ENCODE measurements around the gene PCNX1. TPM values are rescaled to one million over a fixed set of nuclear protein-coding genes. Genes with fewer than 3 reads are reported as not detected.
"Not testable (repeated sequence)": the region's sequence is repeated elsewhere in the genome, so short reads cannot be mapped to it uniquely, and the experiment has no call there.

PCNX1 gene
- total RNA-seq, 1 donor from 2014 or later: 30.5 TPM

DNA sequence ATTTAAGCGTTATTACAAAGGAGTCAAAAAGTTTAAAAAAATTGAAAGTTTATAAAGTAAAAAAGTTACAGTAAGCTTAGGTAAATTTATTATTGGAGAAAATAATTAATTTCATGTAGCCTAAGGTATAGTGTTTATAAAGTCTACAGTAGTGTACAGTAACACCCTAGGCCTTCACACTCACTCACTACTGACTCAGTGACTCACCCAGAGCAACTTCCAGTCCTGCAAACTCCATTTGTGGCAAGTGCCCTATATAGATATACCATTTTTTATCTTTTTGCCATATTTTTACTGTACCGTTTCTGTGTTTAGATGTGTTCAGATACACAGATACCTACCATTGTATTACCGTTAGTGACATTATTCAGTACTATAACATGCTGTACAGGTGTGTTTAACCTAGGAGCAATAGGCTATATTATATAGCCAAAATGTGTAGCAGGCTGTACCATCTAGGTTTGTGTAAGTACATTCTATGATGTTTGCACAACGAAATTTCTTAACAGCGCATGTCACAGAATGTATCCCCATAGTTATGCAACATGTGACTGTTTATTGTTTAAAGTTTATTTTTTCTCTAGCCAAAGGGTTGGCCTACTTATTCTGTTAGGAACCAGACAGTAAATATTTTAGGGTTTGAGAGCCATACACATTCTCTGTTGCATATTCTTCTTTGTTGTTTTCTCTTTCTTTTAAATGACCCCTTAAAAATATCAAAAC is 155.5 kb downstream of the PCNX1 start:
- peak; percentile 69 for ATAC-seq

DNA sequence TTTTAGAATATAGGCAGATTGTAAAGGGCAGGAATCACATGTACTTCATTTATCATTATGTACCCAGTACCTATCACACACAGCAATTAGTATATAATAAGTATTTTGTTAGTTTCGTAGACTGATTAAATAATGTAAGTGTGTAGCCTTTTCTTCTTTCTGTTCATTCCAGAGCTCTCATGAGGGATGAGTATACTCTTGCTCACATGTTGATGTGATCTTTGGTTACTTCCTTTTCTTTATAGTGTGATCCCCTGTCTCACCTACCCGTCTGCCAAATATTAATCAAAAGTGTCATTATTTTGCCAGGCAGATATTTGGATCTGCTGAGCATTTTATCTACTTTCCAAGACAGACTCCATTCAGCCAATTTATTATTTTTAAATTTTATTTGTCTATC is 156.1 kb downstream of the PCNX1 start:
- no peak for ATAC-seq
- no peak for DNase-seq (ENCODE audit: low spot score)

More for the DNA sequence above, 155.5 kb downstream of the PCNX1 start:
- DNase-seq (ENCODE audit: low spot score): no peak

DNA sequence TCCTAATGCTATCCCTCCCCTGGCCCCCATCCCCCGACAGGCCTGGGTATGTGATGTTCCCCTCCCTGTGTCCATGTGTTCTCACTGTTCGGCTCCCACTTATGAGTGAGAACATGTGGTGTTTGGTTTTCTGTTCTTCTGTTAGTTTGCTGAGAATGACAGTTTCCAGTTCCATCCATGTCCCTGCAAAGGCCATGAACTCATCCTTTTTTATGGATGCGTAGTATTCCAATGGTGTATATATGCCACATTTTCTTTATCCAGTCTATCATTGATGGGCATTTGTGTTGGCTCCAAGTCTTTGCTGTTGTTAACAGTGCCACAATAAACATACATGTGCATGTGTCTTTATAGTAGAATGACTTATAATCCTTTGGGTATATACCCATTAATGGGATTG is 157.5 kb downstream of the PCNX1 start:
- not testable (repeated sequence) for DNase-seq (ENCODE audit: low spot score); ATAC-seq

DNA sequence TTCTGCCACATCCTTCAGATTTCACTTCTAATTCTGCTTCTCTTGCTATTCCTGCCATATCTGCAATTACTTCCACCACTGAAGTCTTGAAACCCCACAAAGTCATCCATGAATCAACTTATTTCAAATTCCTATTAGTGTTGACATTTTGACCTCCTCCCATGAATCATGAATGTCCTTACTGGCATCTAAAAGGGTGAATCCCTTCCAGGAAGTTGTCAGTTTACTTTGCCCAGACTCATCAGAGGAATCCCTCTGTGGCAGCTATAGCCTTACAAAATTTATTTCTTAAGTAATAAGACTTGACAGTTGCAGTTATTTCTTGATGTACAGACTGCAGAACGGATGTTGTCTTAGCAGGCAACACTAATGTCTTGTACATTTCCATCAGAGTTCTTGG is 162.9 kb downstream of the PCNX1 start:
- DNase-seq (ENCODE audit: low spot score): no peak
- no peak for ATAC-seq

DNA sequence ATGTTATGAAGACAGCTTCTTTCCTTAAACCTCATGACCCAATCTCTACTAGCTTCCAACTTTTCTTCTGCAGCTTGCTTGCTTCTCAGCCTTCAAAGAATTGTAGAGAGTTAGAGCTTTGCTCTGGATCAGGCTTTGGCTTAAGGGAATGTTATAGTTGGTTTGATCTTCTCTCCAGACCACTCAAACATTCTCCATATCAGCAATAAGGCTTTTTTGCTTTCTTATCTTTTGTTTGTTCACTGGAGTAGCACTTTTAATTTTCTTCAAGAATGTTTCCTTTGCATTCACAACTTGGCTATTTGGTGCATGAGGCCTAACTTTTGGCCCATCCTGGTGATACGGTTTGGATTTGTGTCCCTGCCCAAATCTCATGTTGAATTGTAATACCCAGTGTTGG is 163.8 kb downstream of the PCNX1 start:
- ATAC-seq: no peak
- no peak for DNase-seq (ENCODE audit: low spot score)

GRCh38 chr14:71076462-71077092 is 169.3 kb downstream of the PCNX1 start:
- DNase-seq (ENCODE audit: low spot score) (no peak), ATAC-seq (no peak)

DNA sequence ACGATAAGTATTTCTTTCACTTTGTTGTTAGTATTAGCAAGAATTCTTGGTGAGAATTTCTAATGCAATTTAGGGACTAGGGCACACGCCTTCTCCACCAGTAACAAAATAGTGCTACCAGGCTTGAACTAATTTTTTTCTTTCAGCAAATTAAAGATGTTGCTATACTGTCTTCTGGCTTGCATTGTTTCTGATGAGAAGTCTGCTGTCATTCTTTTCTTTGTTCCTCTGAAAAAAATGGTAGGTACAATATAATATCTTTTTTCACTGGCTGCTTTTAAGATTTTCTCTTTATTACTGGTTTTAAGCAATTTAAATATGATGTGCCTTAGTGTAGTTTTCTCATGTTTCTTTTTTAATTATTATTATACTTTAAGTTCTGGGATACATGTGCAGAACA is 171.2 kb downstream of the PCNX1 start:
- DNase-seq (ENCODE audit: low spot score) (no peak), ATAC-seq (no peak)

DNA sequence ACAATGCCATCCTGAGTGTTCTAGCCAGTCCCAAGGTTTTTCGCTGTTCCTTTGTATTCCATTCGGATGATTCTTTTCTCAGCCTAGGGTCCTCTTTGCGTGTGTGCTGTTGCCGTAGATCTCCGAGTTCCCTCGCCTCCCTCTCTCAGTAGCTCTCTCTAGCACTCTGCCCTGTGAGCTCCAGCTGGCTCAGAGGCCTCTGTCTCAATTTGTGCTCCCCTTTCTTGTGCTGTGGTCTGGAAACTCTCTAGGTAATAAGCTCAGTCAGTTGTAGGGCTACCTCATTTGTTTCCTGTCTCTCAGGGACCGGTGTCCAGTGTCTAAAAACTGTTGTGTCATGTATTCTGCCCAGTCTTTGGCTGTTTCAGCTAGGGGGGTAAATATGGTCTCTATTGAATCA is 179.3 kb downstream of the PCNX1 start:
- DNase-seq (ENCODE audit: low spot score): no peak
- peak; percentile 29 for ATAC-seq

- ATAC-seq (no peak), DNase-seq (ENCODE audit: low spot score) (no peak)
Measured at GRCh38 chr14:71089971-71090370, 182.7 kb downstream of the PCNX1 start.

GRCh38 chr14:71094722-71095121 is 187.5 kb downstream of the PCNX1 start:
- ATAC-seq: no peak
- no peak for DNase-seq (ENCODE audit: low spot score)

DNA sequence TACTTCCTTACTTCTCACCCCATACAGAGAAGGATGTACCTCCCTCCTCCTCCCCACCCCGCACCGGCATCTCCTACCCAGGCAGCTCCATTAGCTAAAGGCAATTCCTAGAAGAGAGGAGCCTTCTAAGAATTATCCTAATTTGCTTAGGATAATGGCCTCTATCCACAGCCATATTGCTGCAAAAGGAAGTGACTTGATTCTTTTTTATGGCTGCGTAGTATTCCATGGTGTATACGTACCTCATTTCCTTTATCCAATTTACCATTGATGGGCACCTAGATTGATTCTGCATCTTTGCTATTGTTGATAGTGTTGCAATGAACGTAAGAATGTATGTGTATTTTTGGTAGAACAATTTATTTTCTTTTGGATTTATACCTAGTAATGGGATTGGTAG is 189.7 kb downstream of the PCNX1 start:
- no peak for ATAC-seq
- DNase-seq (ENCODE audit: low spot score): no peak

DNA sequence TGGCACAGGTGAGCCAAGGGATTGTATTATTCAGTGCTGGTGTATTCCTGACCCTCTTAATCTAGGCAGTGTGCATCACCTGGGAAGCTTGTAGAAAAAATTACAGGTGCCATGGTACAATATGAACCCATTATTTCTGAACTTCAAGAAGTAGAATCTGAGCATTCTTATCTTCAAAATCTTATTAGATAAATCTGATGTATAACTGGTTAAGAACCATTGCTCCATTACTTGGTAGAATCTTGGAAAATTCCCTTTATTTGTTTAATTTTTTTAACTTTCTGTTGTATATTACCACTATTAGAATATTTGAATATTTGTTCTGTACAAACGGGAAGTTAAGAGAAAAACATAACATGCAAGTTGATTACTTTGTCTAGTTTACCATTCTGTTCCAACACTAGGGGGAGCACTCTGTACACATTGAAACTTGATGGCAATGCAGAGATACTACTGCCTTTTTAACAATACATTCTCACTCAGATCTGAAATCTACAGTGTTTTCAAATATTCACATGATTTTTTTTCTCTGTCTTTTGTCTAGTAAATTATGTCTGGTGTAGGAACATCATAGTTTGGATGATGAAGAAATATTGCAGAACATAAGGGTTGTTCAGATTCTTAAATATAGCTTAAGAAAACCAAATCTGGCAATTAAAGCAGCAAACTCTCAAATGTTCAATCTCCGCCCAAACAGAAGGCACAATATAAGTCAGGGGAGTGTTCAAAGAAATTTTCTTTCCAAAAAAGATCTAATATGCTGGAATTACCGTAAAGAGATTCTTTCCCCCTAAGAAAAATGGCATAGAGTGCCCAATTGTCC is 196.6 kb downstream of the PCNX1 start:
- DNase-seq (ENCODE audit: low spot score) (no peak), ATAC-seq (peak; percentile 93)

- DNase-seq (ENCODE audit: low spot score) (no peak), ATAC-seq (no peak)
Measured at GRCh38 chr14:71105177-71105576, 197.9 kb downstream of the PCNX1 start.

- ATAC-seq (no peak), DNase-seq (ENCODE audit: low spot score) (no peak)
Measured at GRCh38 chr14:71107921-71108320, 200.7 kb downstream of the PCNX1 start.

- ATAC-seq: no peak
- DNase-seq (ENCODE audit: low spot score): no peak
Measured at GRCh38 chr14:71108398-71109119, 201.3 kb downstream of the PCNX1 start.

DNA sequence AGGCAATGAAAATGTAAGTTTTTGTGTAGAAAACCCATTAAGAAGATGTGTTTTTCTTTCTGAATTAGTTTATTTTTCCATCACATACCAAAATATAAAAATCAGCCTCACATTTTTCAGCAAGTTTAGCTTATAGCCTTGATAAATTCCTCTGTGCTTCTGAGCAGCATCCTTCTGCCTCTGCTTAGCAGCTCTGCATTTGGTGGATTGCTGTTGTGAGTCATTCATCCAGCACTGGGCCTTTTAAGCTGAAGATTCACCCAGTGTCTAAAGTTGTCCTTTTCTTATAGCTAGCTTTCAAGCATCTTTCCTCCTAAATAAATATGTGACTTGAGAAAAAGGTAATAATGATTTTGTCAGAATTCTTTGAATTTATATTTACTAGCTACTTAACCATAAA is 206.1 kb downstream of the PCNX1 start:
- no peak for ATAC-seq
- DNase-seq (ENCODE audit: low spot score): no peak

DNA sequence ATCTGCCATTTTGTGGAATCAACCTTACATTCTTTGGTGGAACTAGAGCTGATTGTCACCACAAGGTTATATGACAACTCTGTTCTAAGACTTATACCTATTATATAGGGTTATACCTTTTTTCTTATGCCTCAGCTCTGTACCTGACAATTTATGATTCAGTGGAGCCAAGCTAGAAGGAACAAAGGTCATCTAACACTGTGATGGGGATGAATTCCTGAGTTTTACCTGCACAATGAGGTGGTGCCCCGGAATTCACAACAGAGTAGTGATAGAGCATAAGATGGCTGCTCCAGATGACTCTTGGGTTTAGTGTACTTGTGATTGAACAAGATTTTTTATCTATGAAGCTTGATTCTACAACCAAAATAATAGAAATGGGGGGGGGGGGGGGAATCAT is 207.3 kb downstream of the PCNX1 start:
- ATAC-seq (no peak), DNase-seq (ENCODE audit: low spot score) (no peak)

GRCh38 chr14:71115306-71115705 is 208.0 kb downstream of the PCNX1 start:
- no peak for DNase-seq (ENCODE audit: low spot score)
- ATAC-seq: no peak

DNA sequence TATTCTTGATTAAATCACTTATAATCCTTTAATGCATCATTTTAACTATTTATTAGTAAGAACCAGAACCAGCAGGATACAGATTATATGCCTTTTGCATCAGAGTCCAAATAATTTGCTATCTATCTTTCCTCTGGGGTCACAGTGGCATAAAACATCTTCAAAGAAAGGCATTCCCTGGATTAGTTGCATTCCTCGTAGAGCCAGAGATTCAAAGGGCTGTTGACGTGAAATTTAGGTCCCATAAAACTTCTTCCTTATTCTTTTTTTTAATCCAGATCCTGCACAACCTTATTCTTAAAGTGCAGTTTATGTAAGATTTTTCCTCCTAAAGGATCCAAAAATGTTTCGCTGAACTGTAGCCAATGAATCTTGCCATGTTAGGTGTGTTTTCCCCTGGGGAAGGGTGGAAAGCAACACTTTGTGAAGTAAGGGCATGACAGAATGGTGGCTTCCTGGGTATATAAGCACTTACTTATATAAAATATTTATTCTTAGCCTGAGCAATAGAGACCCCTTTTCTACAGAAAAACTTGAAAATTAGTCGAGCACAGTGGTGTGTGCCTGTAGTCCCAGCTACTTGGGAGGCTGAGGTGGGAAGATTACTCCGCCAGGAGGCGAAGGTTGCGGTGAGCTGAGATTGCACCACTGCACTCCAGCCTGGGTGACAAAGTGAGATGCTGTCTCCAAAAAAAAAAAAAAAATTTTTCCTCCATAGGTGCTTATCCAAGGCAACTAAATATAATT is 208.7 kb downstream of the PCNX1 start:
- ATAC-seq (peak; percentile 38), DNase-seq (ENCODE audit: low spot score) (no peak)

DNA sequence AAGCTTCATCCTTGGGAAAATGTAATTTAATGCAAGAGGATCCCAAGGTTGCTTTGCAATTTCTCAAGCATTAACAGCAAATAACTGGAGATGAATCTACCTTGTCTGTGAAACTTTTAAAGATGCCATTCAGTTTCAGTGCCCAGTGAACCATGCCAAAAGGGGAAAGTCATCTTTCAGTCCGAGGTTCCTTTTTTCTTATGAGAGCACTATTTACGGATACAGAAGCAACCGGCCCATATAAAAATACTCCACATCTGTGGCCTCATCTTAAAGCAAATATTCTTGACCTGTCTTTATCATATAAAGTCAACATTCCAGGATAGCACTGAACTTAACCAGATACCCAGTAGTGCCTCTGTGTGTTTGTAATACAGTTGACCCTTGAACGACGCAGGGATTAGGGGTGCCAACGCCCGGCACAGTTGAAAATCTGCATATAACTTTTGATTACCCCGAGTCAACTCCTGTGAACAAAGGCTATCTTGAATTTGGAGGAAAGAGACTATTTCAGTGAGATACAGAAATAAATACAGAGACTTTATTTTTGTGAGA is 209.4 kb downstream of the PCNX1 start:
- ATAC-seq: peak; percentile 66

More for the DNA sequence above, 209.4 kb downstream of the PCNX1 start:
- DNase-seq (ENCODE audit: low spot score): no peak
